ENCODE data around the gene TMEM255B. TPM values are rescaled to one million over a fixed set of nuclear protein-coding genes. Genes with fewer than 3 reads are reported as not detected.

Gene TMEM255B
- polyA plus RNA-seq, 1 donor (not counting 4 experiments of a cell fraction or from before 2014, with no cell fraction given): 7.6 TPM

GRCh38 chr13:113811081-113811928 is 52.3 kb downstream of the TMEM255B start:
- no peak for TF ChIP-seq CTCF (optimal IDR thresholded peaks at IDR 0.05 in 1 of 3, IDR thresholded peaks at IDR 0.05 in 1 of 3, conservative IDR thresholded peaks at IDR 0.05 in 1 of 3; ENCODE audit: extremely low read depth in 1 of 3, insufficient read depth in 2 of 3, low read length in 3 of 3)
- no peak for TF ChIP-seq EZH2 (IDR thresholded peaks at IDR 0.05; ENCODE audit: low read length)
- peaks cover 0 to 3% of the 10 kb centered on the region in 2 experiments for H3K36me3 ChIP-seq (ENCODE audit: control insufficient read depth in 2 of 2, extremely low read depth in 1 of 2, insufficient read depth in 2 of 2, low read length in 2 of 2)
- no peaks in the 10 kb centered on the region for H3K9me1 ChIP-seq (ENCODE audit: control insufficient read depth, extremely low read depth, insufficient read depth, low read length)
- no peaks in the 10 kb centered on the region for H3K79me2 ChIP-seq (ENCODE audit: control insufficient read depth, insufficient read depth, low read length)
- H3K27ac ChIP-seq (ENCODE audit: control insufficient read depth, insufficient read depth, low read length): no peak overlapping the region
- FAIRE-seq (no peak), DNase-seq (ENCODE audit: low read depth, low spot score) (no peak)
- no peak overlapping the region for H3K4me2 ChIP-seq (ENCODE audit: control insufficient read depth, extremely low read depth, insufficient read depth, low read depth, low read length)
- no peak overlapping the region for H2AFZ ChIP-seq (ENCODE audit: control insufficient read depth, low read length)
- no peaks in the 10 kb centered on the region for H3K27me3 ChIP-seq (ENCODE audit: control insufficient read depth, extremely low read depth, insufficient read depth, low read length)
- H3K4me3 ChIP-seq (ENCODE audit: control insufficient read depth in 2 of 3, extremely low read depth in 1 of 3, insufficient read depth in 2 of 3, low read depth in 1 of 3, low read length in 3 of 3): no peak overlapping the region
- H3K4me1 ChIP-seq (ENCODE audit: control insufficient read depth, extremely low read depth, insufficient read depth, low read length): no peaks in the 10 kb centered on the region
- peaks cover 3% of the 10 kb centered on the region for H3K9me3 ChIP-seq (ENCODE audit: control insufficient read depth, low read depth, low read length)
- H3K9ac ChIP-seq (ENCODE audit: control insufficient read depth, extremely low read depth, insufficient read depth, low read length): no peak overlapping the region
- dilution Hi-C loops (cut with MboI; ENCODE audit: extremely low pct_ligation_motif_present, low sequenced_read_pairs): no loop called here
- peaks cover 4% of the 10 kb centered on the region for H4K20me1 ChIP-seq (ENCODE audit: control insufficient read depth, extremely low read depth, insufficient read depth, low read length)

GRCh38 chr13:113812178-113813040 is 53.4 kb downstream of the TMEM255B start:
- no peak for FAIRE-seq
- Histone ChIP-seq H3K9ac (ENCODE audit: control insufficient read depth, extremely low read depth, insufficient read depth, low read length) (no peak overlapping the region), H3K4me2 (ENCODE audit: control insufficient read depth, extremely low read depth, insufficient read depth, low read depth, low read length) (no peak overlapping the region), H3K9me3 (ENCODE audit: control insufficient read depth, low read depth, low read length) (peaks cover 3% of the 10 kb centered on the region), H3K79me2 (ENCODE audit: control insufficient read depth, insufficient read depth, low read length) (no peaks in the 10 kb centered on the region), H3K9me1 (ENCODE audit: control insufficient read depth, extremely low read depth, insufficient read depth, low read length) (no peaks in the 10 kb centered on the region), H4K20me1 (ENCODE audit: control insufficient read depth, extremely low read depth, insufficient read depth, low read length) (peaks cover 4% of the 10 kb centered on the region), H3K27me3 (ENCODE audit: control insufficient read depth, extremely low read depth, insufficient read depth, low read length) (no peaks in the 10 kb centered on the region), H2AFZ (ENCODE audit: control insufficient read depth, low read length) (no peak overlapping the region), H3K4me3 (ENCODE audit: control insufficient read depth in 2 of 3, extremely low read depth in 1 of 3, insufficient read depth in 2 of 3, low read depth in 1 of 3, low read length in 3 of 3) (no peak overlapping the region), H3K36me3 (ENCODE audit: control insufficient read depth in 2 of 2, extremely low read depth in 1 of 2, insufficient read depth in 2 of 2, low read length in 2 of 2) (peaks cover 0 to 3% of the 10 kb centered on the region in 2 experiments), H3K4me1 (ENCODE audit: control insufficient read depth, extremely low read depth, insufficient read depth, low read length) (no peaks in the 10 kb centered on the region), H3K27ac (ENCODE audit: control insufficient read depth, insufficient read depth, low read length) (no peak overlapping the region)
- dilution Hi-C loops (cut with MboI; ENCODE audit: extremely low pct_ligation_motif_present, low sequenced_read_pairs): no loop called here
- TF ChIP-seq CTCF (optimal IDR thresholded peaks at IDR 0.05 in 1 of 3, IDR thresholded peaks at IDR 0.05 in 1 of 3, conservative IDR thresholded peaks at IDR 0.05 in 1 of 3; ENCODE audit: extremely low read depth in 1 of 3, insufficient read depth in 2 of 3, low read length in 3 of 3) (no peak), EZH2 (IDR thresholded peaks at IDR 0.05; ENCODE audit: low read length) (no peak)
- DNase-seq (ENCODE audit: low read depth, low spot score): no peak
